Fibroblast of the aortic adventitia (primary cell): ENCODE measurements around the gene MMP21. TPM values are rescaled to one million over a fixed set of nuclear protein-coding genes. Genes with fewer than 3 reads are reported as not detected.
A peak's percentile ranks its signal among the peaks of the same experiment; 100 is the strongest.

Experiments used
- DNase-seq: peaks from one replicate; pipeline ENCODE4 v3.0.0-alpha.2; 2010; ENCODE audit warnings: low read depth
- H3K4me3 ChIP-seq: 2 replicates; pipeline ENCODE4 v1.5.1; 2011; ENCODE audit warnings: low read depth, mild to moderate bottlenecking, control low read depth, low read length, moderate library complexity
- CTCF ChIP-seq: IDR thresholded peaks from 2 replicates; pipeline ENCODE4 v1.5.1; 2011; ENCODE audit warnings: mild to moderate bottlenecking, low read length, control low read depth, inconsistent platforms; ENCODE audit not compliant: insufficient read depth
- total RNA-seq: library from RNA; depleted of rRNA; stranded (reverse); fragments of >200 nt; gene quantifications from 2 replicates; pipeline ENCODE4 v1.2.3, GENCODE V29; 2012; ENCODE audit warnings: low replicate concordance

Gene MMP21
- total RNA-seq, 1 donor = 0.09 TPM

GRCh38 chr10:125734148-125734547, 41.5 kb downstream of the MMP21 start:
- no peak for TF ChIP-seq CTCF
- DNase-seq = no peak
- H3K4me3 ChIP-seq = no peak overlapping the region

- H3K4me3 ChIP-seq = no peak overlapping the region
- TF ChIP-seq CTCF = no peak
- no peak for DNase-seq
Observed at GRCh38 chr10:125727436-125727835, 48.2 kb downstream of the MMP21 start.

- H3K4me3 ChIP-seq = no peak overlapping the region
- TF ChIP-seq CTCF = no peak
- no peak for DNase-seq
Observed at GRCh38 chr10:125726914-125727313, 48.7 kb downstream of the MMP21 start.

GRCh38 chr10:125722811-125723210, 52.8 kb downstream of the MMP21 start:
- TF ChIP-seq CTCF = no peak
- no peak for DNase-seq
- H3K4me3 ChIP-seq = no peak overlapping the region

GRCh38 chr10:125721035-125721434, 54.6 kb downstream of the MMP21 start:
- H3K4me3 ChIP-seq = no peak overlapping the region
- TF ChIP-seq CTCF = no peak
- no peak for DNase-seq

- peak overlapping the region; percentile 98 for H3K4me3 ChIP-seq
- TF ChIP-seq CTCF = no peak
- DNase-seq = peak; percentile 16
Observed at GRCh38 chr10:125720002-125720382, 55.6 kb downstream of the MMP21 start.
